H1 (cell line): ENCODE measurements around the gene MYOZ2. TPM values are rescaled to one million over a fixed set of nuclear protein-coding genes. Genes with fewer than 3 reads are reported as not detected.

ENCODE experiments used
- CTCF ChIA-PET: fragments of 300-600 bp; sonication (Branson Sonifier 250); formaldehyde crosslinking; loops from one replicate; lab custom pipeline; 2021; ENCODE audit not compliant: partially characterized antibody; lab: Charles Lee
- POLR2A ChIA-PET: fragments of 300-600 bp; sonication (Branson Sonifier 250); formaldehyde crosslinking; loops from one replicate; lab custom pipeline; 2021; ENCODE audit warnings: inconsistent platforms; ENCODE audit not compliant: partially characterized antibody; lab: Charles Lee
- DNase-seq, 2 experiments: peaks; one replicate each; pipeline versions ENCODE4 v3.0.0 to v3.0.0-alpha.2; 2010 to 2022; ENCODE audit warnings: low spot score in 2 of 2, low read depth in 1 of 2, mixed read lengths in 1 of 2
- FAIRE-seq: peaks from 2 replicates; lab custom pipeline; 2011; peaks lifted over from hg19 to GRCh38; lab: Jason Lieb, UNC
- H2AFZ ChIP-seq: 2 replicates; pipeline ENCODE4 v1.8.1; 2012; ENCODE audit warnings: low read length, inconsistent platforms
- H2AK5ac ChIP-seq: 2 replicates; pipeline ENCODE4 v1.6.1; 2013; ENCODE audit warnings: low read depth, low read length
- H2BK120ac ChIP-seq: replicated peaks from 2 replicates; pipeline ENCODE3; 2013; ENCODE audit warnings: low read depth, low read length, inconsistent platforms
- H2BK12ac ChIP-seq: 2 replicates; pipeline ENCODE4 v1.6.1; 2013; ENCODE audit warnings: low read depth, low read length
- H2BK15ac ChIP-seq: 2 replicates; pipeline ENCODE4 v1.6.1; 2013; ENCODE audit warnings: low read length
- H2BK20ac ChIP-seq: 2 replicates; pipeline ENCODE4 v1.6.1; 2013; ENCODE audit warnings: low read length
- H2BK5ac ChIP-seq: 2 replicates; pipeline ENCODE4 v1.6.1; 2013; ENCODE audit warnings: low read depth, low read length
- H3K14ac ChIP-seq: 2 replicates; pipeline ENCODE4 v1.6.1; 2013; ENCODE audit warnings: inconsistent platforms; ENCODE audit not compliant: insufficient read length
- H3K18ac ChIP-seq: 2 replicates; pipeline ENCODE4 v1.6.1; 2013; ENCODE audit warnings: low read length; ENCODE audit errors: extremely low read depth
- H3K23ac ChIP-seq: 2 replicates; pipeline ENCODE4 v1.6.1; 2013; ENCODE audit warnings: inconsistent platforms; ENCODE audit not compliant: insufficient read length
- H3K23me2 ChIP-seq: 2 replicates; pipeline ENCODE4 v1.6.1; 2013; ENCODE audit warnings: low read depth, low read length
- H3K27ac ChIP-seq: 2 replicates; pipeline ENCODE4 v1.6.1; 2011; ENCODE audit warnings: low read depth, low read length, inconsistent platforms
- H3K27me3 ChIP-seq, 4 experiments: replicated peaks in 1 of 4; 1 replicate in 1 of 4; 2 replicates in 3 of 4; pipeline versions ENCODE4 v1.6.1 to v1.8.1; 2011 to 2013; ENCODE audit warnings: low read length in 3 of 4, mild to moderate bottlenecking in 3 of 4, inconsistent platforms in 2 of 4, mixed read lengths in 2 of 4, moderate library complexity in 1 of 4; ENCODE audit not compliant: control insufficient read depth in 3 of 4, insufficient read depth in 3 of 4; ENCODE audit errors: extremely low read depth in 1 of 4
- H3K36me3 ChIP-seq, 4 experiments: 2 replicates each; pipeline versions ENCODE4 v1.6.1 to v1.8.1; 2011 to 2013; ENCODE audit warnings: mild to moderate bottlenecking in 4 of 4, low read length in 3 of 4, moderate library complexity in 2 of 4, control low read depth in 1 of 4, inconsistent platforms in 1 of 4; ENCODE audit not compliant: insufficient read depth in 4 of 4, control insufficient read depth in 2 of 4
- H3K4ac ChIP-seq: replicated peaks from 2 replicates; pipeline ENCODE3; 2013; ENCODE audit warnings: low read length, low read depth, mixed read lengths, inconsistent platforms; ENCODE audit not compliant: insufficient read length
- H3K4me1 ChIP-seq, 4 experiments: replicated peaks in 1 of 4; 1 replicate in 1 of 4; 2 replicates in 3 of 4; pipeline versions ENCODE4 v1.6.1 to v1.8.1; 2011 to 2013; ENCODE audit warnings: low read length in 3 of 4, inconsistent platforms in 2 of 4, mixed read lengths in 1 of 4; ENCODE audit not compliant: insufficient read depth in 4 of 4, control insufficient read depth in 3 of 4
- H3K4me2 ChIP-seq, 2 experiments: 2 replicates each; pipeline versions ENCODE4 v1.6.1 to v1.8.1; 2011 to 2013; ENCODE audit warnings: low read depth in 2 of 2, low read length in 2 of 2, control low read depth in 1 of 2, inconsistent platforms in 1 of 2, mild to moderate bottlenecking in 1 of 2; ENCODE audit not compliant: insufficient read depth in 1 of 2
- H3K4me3 ChIP-seq, 4 experiments: fragments of 200-600, 300-600 bp in 1 of 4; sonication (generic), shearing (Covaris generic), sonication (Bioruptor Twin) in 1 of 4; 2 replicates each; pipeline versions ENCODE4 v1.5.1 to v1.8.1; 2011 to 2016; ENCODE audit warnings: low read length in 4 of 4, low read depth in 3 of 4, control low read depth in 2 of 4, inconsistent platforms in 2 of 4, mild to moderate bottlenecking in 2 of 4, mixed read lengths in 1 of 4, moderate library complexity in 1 of 4; ENCODE audit not compliant: insufficient read depth in 2 of 4; ENCODE audit errors: extremely low read depth in 1 of 4
- H3K56ac ChIP-seq: replicated peaks from 2 replicates; pipeline ENCODE3; 2013; ENCODE audit warnings: low read depth, mild to moderate bottlenecking, mixed read lengths, low read length, inconsistent platforms; ENCODE audit not compliant: insufficient read length
- H3K79me1 ChIP-seq: 2 replicates; pipeline ENCODE4 v1.6.1; 2013; ENCODE audit warnings: low read depth, low read length, control low read depth
- H3K79me2 ChIP-seq, 2 experiments: 2 replicates each; pipeline versions ENCODE4 v1.6.1 to v1.8.1; 2012 to 2013; ENCODE audit warnings: low read length in 2 of 2, mild to moderate bottlenecking in 2 of 2, inconsistent platforms in 1 of 2; ENCODE audit not compliant: insufficient read depth in 2 of 2, control insufficient read depth in 1 of 2
- H3K9ac ChIP-seq, 4 experiments: replicated peaks in 1 of 4; 1 replicate in 1 of 4; 2 replicates in 3 of 4; pipeline versions ENCODE4 v1.6.1 to v1.8.1; 2011 to 2013; ENCODE audit warnings: low read depth in 3 of 4, low read length in 3 of 4, control low read depth in 2 of 4, mild to moderate bottlenecking in 2 of 4, moderate library complexity in 2 of 4, inconsistent platforms in 1 of 4; ENCODE audit errors: extremely low read depth in 1 of 4
- H3K9me3 ChIP-seq, 2 experiments: 2 replicates each; pipeline versions ENCODE4 v1.6.1 to v1.8.1; 2012 to 2013; ENCODE audit warnings: mild to moderate bottlenecking in 2 of 2, moderate library complexity in 2 of 2, control low read depth in 1 of 2, inconsistent platforms in 1 of 2, low read depth in 1 of 2, low read length in 1 of 2, mixed read lengths in 1 of 2; ENCODE audit not compliant: insufficient read depth in 2 of 2
- H4K20me1 ChIP-seq, 2 experiments: replicated peaks in 1 of 2; 2 replicates each; pipeline versions ENCODE3 to v1.8.1; 2011 to 2013; ENCODE audit warnings: inconsistent platforms in 2 of 2, low read length in 2 of 2, mild to moderate bottlenecking in 1 of 2; ENCODE audit not compliant: insufficient read depth in 2 of 2, control insufficient read depth in 1 of 2
- H4K5ac ChIP-seq: 2 replicates; pipeline ENCODE4 v1.6.1; 2013; ENCODE audit warnings: low read length, low read depth, mixed read lengths, inconsistent platforms; ENCODE audit not compliant: insufficient read length
- H4K8ac ChIP-seq: 2 replicates; pipeline ENCODE4 v1.8.0; 2013; ENCODE audit warnings: mild to moderate bottlenecking, moderate library complexity, low read length, inconsistent platforms; ENCODE audit not compliant: insufficient read depth; ENCODE audit errors: extremely low read depth
- H4K91ac ChIP-seq: replicated peaks from 2 replicates; pipeline ENCODE3; 2013; ENCODE audit warnings: low read length, mixed read lengths, inconsistent platforms; ENCODE audit not compliant: insufficient read length
- JUND ChIP-seq: IDR thresholded peaks from 2 replicates; pipeline ENCODE4 v1.6.1; 2011; ENCODE audit warnings: mild to moderate bottlenecking, improper control_type of control experiment, low read length
- KDM1A ChIP-seq: fragments of 200-600, 300-600 bp; sonication (generic); IDR thresholded peaks from 2 replicates; pipeline ENCODE4 v1.7.1; 2016; ENCODE audit warnings: mild to moderate bottlenecking, low read length, borderline replicate concordance
- KDM5A ChIP-seq: fragments of 200-600 bp; IDR thresholded peaks from 2 replicates; pipeline ENCODE4 v1.7.1; 2012; ENCODE audit warnings: mild to moderate bottlenecking, low read length, inconsistent platforms, mixed read lengths
- PHF8 ChIP-seq: fragments of 200-600 bp; sonication (generic); conservative IDR thresholded peaks from 2 replicates; pipeline ENCODE4 v1.7.1; 2012; ENCODE audit warnings: low read depth, mild to moderate bottlenecking, inconsistent platforms, low read length, moderate library complexity
- RNF2 ChIP-seq: fragments of 200-900, 300-1000 bp; sonication (generic); IDR thresholded peaks from 2 replicates; pipeline ENCODE4 v1.7.1; 2016; ENCODE audit warnings: borderline replicate concordance, low read depth, mild to moderate bottlenecking, antibody characterized with exemption, low read length; ENCODE audit not compliant: poor library complexity, severe bottlenecking; ENCODE audit errors: missing control alignments
- WGBS, 2 experiments: shearing (Covaris generic) in 1 of 2; methylation state at CpG; one replicate each; pipeline versions ENCODE4 v1.1.6 to v1.1.7; 2013 to 2015; ENCODE audit warnings: low lambda C conversion rate in 2 of 2, mixed read lengths in 2 of 2, inconsistent platforms in 1 of 2, low coverage in 1 of 2, missing lambda C conversion rate in 1 of 2; ENCODE audit not compliant: insufficient replicate concordance in 2 of 2, insufficient coverage in 1 of 2, insufficient read length in 1 of 2; ENCODE audit errors: extremely low coverage in 1 of 2, missing lambda C conversion rate in 1 of 2; 5-methylcytosine and 5-hydroxymethylcytosine counted together
- polyA plus RNA-seq, 7 experiments: library from polyadenylated mRNA; depleted of rRNA in 3 of 7; stranded (reverse) in 5 of 7; unstranded in 2 of 7; fragments of >200 nt in 5 of 7; fragments of 200-250 nt in 2 of 7; gene quantifications; 1 replicate in 5 of 7; 2 replicates in 1 of 7; 4 replicates in 1 of 7; pipeline versions ENCODE4 v1.2.1 to v1.2.3, GENCODE V29; 2011 to 2013; ENCODE audit warnings: missing spikeins in 2 of 7, mixed read lengths in 2 of 7
- total RNA-seq: library from RNA; stranded (reverse); fragmentation: NEBNext Ultra II Directional; extraction: Animal tissue kit (Norgen Biotek cat#: 25700); gene quantifications from 2 replicates; pipeline ENCODE4 v1.2.1, GENCODE V29; 2021

The MYOZ2 gene
- total and polyA plus RNA-seq, 2 of the 8 experiments (the other 6 are each of a cell fraction or from before 2014, with no cell fraction given), result not detected

DNA sequence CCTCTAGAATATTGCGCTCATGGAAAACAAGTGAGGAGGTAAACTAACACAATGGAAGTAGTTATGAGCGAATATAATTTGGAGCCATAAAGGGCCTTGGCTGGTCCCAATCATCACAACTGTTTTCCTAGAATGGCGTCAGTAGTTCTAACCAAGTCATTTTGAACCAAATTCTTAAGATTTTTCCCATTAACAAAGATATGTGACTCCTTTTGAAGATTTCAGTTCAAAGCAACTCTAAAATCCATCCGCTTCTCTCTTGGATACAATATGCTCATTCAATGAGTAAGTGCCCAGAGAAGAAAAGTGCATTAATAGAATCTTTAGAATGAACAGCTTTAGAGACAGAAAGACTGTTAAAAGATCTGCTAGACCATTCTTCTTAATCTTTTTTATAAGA, 19.6 kb upstream of the MYOZ2 start:
- H3K4me3 ChIP-seq, result no peak overlapping the region
- H3K18ac ChIP-seq, result no peak overlapping the region
- H3K23me2 ChIP-seq, result no peaks in the 10 kb centered on the region
- POLR2A ChIA-PET, result interaction anchor here (1.2 kb wide), 1 partner anchor 96 kb away, joined by 4 read pairs; the partner anchor contains the start of gene USP53
- DNase-seq (no peak), FAIRE-seq (no peak)
- no peak overlapping the region for H2BK15ac ChIP-seq
- H3K79me1 ChIP-seq, result no peaks in the 10 kb centered on the region
- H3K4ac ChIP-seq, result no peak overlapping the region
- no peak overlapping the region for H2BK20ac ChIP-seq
- no peak overlapping the region for H2BK5ac ChIP-seq
- H3K36me3 ChIP-seq, result no peaks in the 10 kb centered on the region
- H3K79me2 ChIP-seq, result no peaks in the 10 kb centered on the region
- CTCF ChIA-PET, result no interaction called here
- TF ChIP-seq RNF2, result no peak
- no peak for TF ChIP-seq PHF8
- no peak for TF ChIP-seq KDM5A
- TF ChIP-seq JUND, result no peak
- TF ChIP-seq KDM1A, result no peak
- no peak overlapping the region for H3K23ac ChIP-seq
- no peak overlapping the region for H4K8ac ChIP-seq
- H3K9ac ChIP-seq, result no peak overlapping the region
- H3K56ac ChIP-seq, result no peak overlapping the region
- H4K20me1 ChIP-seq, result no peaks in the 10 kb centered on the region
- H2AK5ac ChIP-seq, result no peak overlapping the region
- no peak overlapping the region for H3K14ac ChIP-seq
- no peaks in the 10 kb centered on the region for H3K9me3 ChIP-seq
- no peak overlapping the region for H2BK12ac ChIP-seq
- H4K91ac ChIP-seq, result no peak overlapping the region
- no peak overlapping the region for H4K5ac ChIP-seq
- H2BK120ac ChIP-seq, result no peak overlapping the region
- H3K4me1 ChIP-seq, result peaks cover 0 to 3% (median 0%) of the 10 kb centered on the region in 4 experiments; a peak in 1 of 7 replicates
- no peak overlapping the region for H3K27ac ChIP-seq
- no peaks in the 10 kb centered on the region for H3K27me3 ChIP-seq
- no peak overlapping the region for H3K4me2 ChIP-seq
- H2AFZ ChIP-seq, result no peak overlapping the region
- WGBS, 2 experiments, result 88% methylated on average over 4 of the region's 4 CpGs; no CpG with 5 or more reads in 1 of the 2 experiments
